ENCODE data around the gene P4HA1. TPM values are rescaled to one million over a fixed set of nuclear protein-coding genes. Genes with fewer than 3 reads are reported as not detected.

P4HA1 gene
- total and polyA plus RNA-seq, 4 donors, result 47.2 to 107 (median 69.6) TPM

DNA sequence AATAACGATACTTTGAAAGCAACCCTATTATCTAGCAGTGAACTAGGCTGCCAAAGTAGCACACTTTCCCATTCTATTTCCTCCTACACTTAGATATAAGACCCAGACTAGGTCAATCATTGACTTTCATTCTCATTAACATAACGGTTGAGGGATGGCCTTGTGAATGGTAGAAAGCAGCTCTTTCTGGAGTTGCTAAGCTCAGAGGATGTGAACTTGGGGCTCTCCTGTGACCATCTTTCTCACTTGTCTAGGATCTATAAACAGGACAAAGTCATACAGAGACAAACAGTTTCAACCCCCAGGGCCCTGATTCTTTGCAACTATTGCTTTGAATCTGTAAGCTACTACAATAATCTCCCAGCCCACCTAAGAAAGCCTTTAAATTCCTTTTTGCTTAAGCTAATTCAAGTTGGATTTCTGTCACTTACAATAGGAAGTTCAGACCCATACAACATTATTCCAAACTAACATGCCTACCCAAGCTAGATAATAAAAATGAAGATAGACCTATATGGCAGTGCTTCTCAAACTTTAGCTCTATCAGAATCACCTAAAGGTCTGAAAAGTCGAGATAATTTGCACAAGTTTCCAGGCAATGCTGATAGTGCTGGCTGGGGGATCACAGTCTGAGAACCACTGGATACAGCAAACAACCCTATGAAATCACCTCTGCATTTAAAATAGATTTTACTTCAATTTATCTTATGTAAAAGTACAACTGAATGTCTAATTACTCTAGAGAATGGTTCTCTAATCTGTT is 16.7 kb downstream of the P4HA1 start:
- Histone ChIP-seq H3K9me3 (ENCODE audit: control insufficient read depth, insufficient read depth, low read length) (no peaks in the 10 kb centered on the region), H3K36me3 (ENCODE audit: control insufficient read depth, insufficient read depth, low read length) (no peaks in the 10 kb centered on the region), H3K4me3 (ENCODE audit: low read depth, low read length) (no peak overlapping the region), H3K27ac (ENCODE audit: low read depth, low read length) (no peak overlapping the region), H3K4me1 (ENCODE audit: control insufficient read depth, insufficient read depth, low read length) (peaks cover 3% of the 10 kb centered on the region), H3K27me3 (ENCODE audit: control insufficient read depth, insufficient read depth, low read length) (no peaks in the 10 kb centered on the region)
- no CpG with 5 or more reads among the region's 3 CpGs for WGBS (ENCODE audit: insufficient coverage)
- no peak for DNase-seq (ENCODE audit: low read depth in 4 of 6, low spot score in 6 of 6)

DNA sequence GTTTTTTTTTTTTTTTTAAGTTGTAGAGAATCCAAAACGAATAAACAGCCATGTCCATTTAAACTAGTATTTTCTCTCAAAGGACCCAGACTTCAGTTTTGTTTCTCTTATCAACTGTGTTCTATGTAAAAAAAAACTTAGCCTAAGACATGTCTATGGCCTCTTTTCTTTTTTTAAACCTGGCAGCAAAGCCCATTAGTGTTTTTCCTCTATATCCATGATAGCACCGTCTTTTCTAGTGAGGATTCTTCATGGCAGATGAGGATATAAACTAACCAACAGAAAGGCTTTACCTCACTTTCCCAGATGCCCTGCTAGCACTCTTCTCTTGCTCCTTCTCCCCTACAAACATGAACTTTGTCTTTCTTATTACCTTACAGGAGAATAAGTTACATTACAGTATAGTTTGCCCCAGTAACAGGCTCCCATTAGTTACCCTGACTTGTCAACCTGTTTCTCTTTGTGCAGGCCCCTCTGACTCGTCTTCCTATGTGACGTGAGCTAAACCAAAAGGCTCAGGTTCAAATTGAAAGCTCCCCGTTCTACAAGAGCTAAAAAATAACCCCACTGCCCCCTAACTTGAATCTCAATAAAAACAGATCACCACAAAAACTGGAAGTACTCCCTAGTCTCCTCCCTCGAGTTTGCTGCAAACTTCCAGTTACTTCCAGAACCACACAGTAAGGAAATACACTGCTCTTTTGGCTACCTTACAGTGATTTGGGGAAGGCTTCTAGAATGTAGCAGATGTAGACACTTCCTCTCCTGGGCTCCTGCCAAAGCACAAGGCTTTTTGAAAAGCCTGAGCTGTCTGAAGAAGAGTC is 20.1 kb downstream of the P4HA1 start:
- H3K4me3 ChIP-seq (ENCODE audit: low read depth, low read length), result no peak overlapping the region

DNA sequence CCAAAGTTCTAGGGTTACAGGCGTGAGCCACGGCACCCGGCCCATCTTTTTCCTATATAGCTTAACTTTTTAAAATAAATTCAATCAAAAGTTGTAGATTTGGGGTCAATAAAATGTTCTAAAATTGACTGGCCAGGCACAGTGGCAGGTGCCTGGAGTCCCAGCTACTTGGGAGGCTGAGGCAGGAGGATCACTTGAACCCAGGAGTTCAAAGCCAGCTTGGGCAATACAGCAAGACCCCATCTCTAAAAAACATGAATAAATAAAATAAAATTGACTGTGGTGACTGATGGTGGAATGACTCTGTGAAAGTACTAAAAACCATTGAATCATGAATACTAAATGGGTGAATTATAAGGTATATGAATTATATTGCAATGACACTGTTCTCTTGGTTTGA is 20.8 kb downstream of the P4HA1 start:
- no CpG with 5 or more reads among the region's 3 CpGs for WGBS (ENCODE audit: insufficient coverage)
- H3K9me3 ChIP-seq (ENCODE audit: control insufficient read depth, insufficient read depth, low read length), result no peaks in the 10 kb centered on the region

More for the DNA sequence above, 20.1 kb downstream of the P4HA1 start:
- Histone ChIP-seq H3K27me3 (ENCODE audit: control insufficient read depth, insufficient read depth, low read length) (no peaks in the 10 kb centered on the region), H3K9me3 (ENCODE audit: control insufficient read depth, insufficient read depth, low read length) (no peaks in the 10 kb centered on the region), H3K27ac (ENCODE audit: low read depth, low read length) (peak overlapping the region; percentile 86), H3K4me1 (ENCODE audit: control insufficient read depth, insufficient read depth, low read length) (no peaks in the 10 kb centered on the region), H3K36me3 (ENCODE audit: control insufficient read depth, insufficient read depth, low read length) (peaks cover 4% of the 10 kb centered on the region)
- DNase-seq (ENCODE audit: low read depth in 4 of 6, low spot score in 6 of 6), result peak in 5 of 6 donors; percentile 54 to 93 (median 59)
- WGBS (ENCODE audit: insufficient coverage), result 43% methylated on average over 4 of the region's 6 CpGs

DNA sequence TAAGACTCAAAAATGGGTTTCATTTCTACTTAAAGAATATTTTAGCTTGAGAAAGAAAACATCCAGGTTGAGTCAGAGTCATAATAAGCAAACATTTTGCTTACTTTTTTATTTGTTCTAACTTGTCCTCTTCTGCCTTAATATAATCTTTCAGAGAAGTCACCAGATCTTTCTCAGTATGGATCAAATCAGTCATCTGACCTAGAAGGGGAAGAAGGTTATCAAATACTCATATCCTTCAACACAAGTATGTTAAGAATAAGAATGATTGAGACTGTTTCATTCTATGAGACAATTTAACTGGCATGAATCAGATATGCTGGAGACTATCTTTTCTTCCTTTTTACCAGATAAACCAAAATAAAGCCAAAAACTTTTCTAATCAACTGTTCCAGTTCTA is 23.0 kb downstream of the P4HA1 start:
- Histone ChIP-seq H3K36me3 (ENCODE audit: control insufficient read depth, insufficient read depth, low read length) (peaks cover 10% of the 10 kb centered on the region), H3K4me3 (ENCODE audit: low read depth, low read length) (no peak overlapping the region), H3K4me1 (ENCODE audit: control insufficient read depth, insufficient read depth, low read length) (no peaks in the 10 kb centered on the region), H3K9me3 (ENCODE audit: control insufficient read depth, insufficient read depth, low read length) (no peaks in the 10 kb centered on the region), H3K27ac (ENCODE audit: low read depth, low read length) (no peak overlapping the region), H3K27me3 (ENCODE audit: control insufficient read depth, insufficient read depth, low read length) (no peaks in the 10 kb centered on the region)
- DNase-seq (ENCODE audit: low read depth in 4 of 6, low spot score in 6 of 6), result no peak

More for the DNA sequence above, 20.8 kb downstream of the P4HA1 start:
- H3K4me1 ChIP-seq (ENCODE audit: control insufficient read depth, insufficient read depth, low read length), result no peaks in the 10 kb centered on the region
- no peak overlapping the region for H3K4me3 ChIP-seq (ENCODE audit: low read depth, low read length)
- H3K36me3 ChIP-seq (ENCODE audit: control insufficient read depth, insufficient read depth, low read length), result peaks cover 8% of the 10 kb centered on the region
- no peaks in the 10 kb centered on the region for H3K27me3 ChIP-seq (ENCODE audit: control insufficient read depth, insufficient read depth, low read length)
- DNase-seq (ENCODE audit: low read depth in 4 of 6, low spot score in 6 of 6), result no peak
- peak overlapping the region; percentile 30 for H3K27ac ChIP-seq (ENCODE audit: low read depth, low read length)

DNA sequence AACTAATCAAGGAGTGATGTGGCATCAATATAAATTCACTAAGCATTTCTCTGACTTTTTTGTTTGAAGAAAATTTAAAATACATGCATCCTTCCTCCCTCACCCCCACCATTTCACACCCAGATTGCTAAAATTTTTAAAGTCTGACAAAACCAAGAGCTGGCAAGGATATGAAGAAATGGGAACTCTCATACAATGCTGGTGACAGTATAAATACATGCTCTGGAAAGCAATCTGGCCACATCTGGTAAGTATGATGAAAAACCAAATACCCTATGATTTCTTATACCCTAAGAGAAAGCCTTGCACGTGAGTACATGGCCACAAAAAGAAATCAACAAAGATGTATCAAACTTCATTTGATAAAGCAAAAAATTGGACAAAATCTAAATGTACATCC is 31.2 kb downstream of the P4HA1 start:
- WGBS (ENCODE audit: insufficient coverage), result no CpG with 5 or more reads among the region's 1 CpG
- no peaks in the 10 kb centered on the region for H3K27me3 ChIP-seq (ENCODE audit: control insufficient read depth, insufficient read depth, low read length)
- no peak overlapping the region for H3K27ac ChIP-seq (ENCODE audit: low read depth, low read length)
- H3K4me1 ChIP-seq (ENCODE audit: control insufficient read depth, insufficient read depth, low read length), result no peaks in the 10 kb centered on the region
- DNase-seq (ENCODE audit: low read depth in 4 of 6, low spot score in 6 of 6), result no peak
- H3K36me3 ChIP-seq (ENCODE audit: control insufficient read depth, insufficient read depth, low read length), result peaks cover 6% of the 10 kb centered on the region
- no peak overlapping the region for H3K4me3 ChIP-seq (ENCODE audit: low read depth, low read length)
- no peaks in the 10 kb centered on the region for H3K9me3 ChIP-seq (ENCODE audit: control insufficient read depth, insufficient read depth, low read length)

DNA sequence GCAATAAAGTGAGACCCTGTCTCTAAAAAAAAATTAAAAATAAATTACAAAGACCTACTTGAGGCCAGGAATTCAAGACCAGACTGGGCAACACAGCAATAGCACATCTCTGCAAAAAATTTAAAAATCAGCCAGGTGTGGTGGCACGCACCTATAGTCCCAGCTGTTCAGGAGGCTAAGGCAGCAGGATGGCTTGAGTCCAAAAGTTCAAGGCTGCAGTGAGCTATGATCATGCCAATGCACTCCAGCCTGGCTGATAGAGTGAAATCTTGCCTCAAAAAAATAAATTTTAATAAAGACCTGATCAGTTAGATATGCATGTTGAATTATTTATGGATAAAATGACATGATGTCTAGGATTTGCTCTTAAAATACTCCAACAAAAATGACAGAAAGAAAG is 34.9 kb downstream of the P4HA1 start:
- Histone ChIP-seq H3K27ac (ENCODE audit: low read depth, low read length) (no peak overlapping the region), H3K36me3 (ENCODE audit: control insufficient read depth, insufficient read depth, low read length) (peaks cover 6% of the 10 kb centered on the region), H3K4me3 (ENCODE audit: low read depth, low read length) (no peak overlapping the region), H3K27me3 (ENCODE audit: control insufficient read depth, insufficient read depth, low read length) (no peaks in the 10 kb centered on the region), H3K4me1 (ENCODE audit: control insufficient read depth, insufficient read depth, low read length) (no peaks in the 10 kb centered on the region), H3K9me3 (ENCODE audit: control insufficient read depth, insufficient read depth, low read length) (no peaks in the 10 kb centered on the region)
- 100% methylated on average over 1 of the region's 1 CpG for WGBS (ENCODE audit: insufficient coverage)
- DNase-seq (ENCODE audit: low read depth in 4 of 6, low spot score in 6 of 6), result no peak

DNA sequence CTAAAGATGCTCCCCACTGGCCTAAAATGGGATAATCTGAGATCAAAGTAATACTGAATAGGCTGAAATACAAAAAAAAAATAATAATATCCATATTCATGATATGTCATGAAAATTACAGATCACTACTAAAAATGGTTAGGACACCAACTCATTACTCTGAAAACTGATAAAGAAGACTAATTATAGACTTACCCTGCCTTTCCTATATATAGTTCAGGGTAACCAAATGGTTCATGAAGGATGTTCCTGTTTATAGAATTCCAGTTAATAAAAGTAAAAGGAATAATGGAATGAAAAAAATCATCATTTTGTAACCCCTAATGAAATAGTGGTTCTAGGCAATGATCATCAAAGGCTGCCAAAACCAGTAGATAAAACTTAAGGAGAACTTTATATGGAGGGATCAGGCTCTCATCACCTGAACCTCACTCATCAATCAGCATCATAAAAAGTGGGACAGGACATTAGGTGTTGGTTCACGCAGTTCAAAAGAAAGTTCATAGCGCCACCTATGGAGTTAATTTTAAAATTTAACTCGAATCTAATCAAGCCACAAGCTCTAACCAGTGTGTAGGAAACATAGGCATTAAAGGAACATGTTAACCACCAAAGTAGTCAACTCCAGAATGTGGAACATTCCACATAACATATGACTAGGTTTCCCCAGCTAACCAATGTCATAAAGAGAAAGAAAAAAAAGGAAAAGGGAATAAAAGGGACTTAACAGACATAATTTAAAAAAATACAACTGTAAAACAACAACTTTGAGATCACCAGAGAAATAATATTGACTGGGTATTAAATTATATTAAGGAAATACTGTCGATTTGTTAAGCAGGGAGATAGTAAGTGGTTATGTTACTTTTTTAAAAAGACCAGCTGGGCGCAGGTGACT is 35.7 kb downstream of the P4HA1 start:
- H3K27ac ChIP-seq (ENCODE audit: low read depth, low read length), result no peak overlapping the region
- peaks cover 13% of the 10 kb centered on the region for H3K36me3 ChIP-seq (ENCODE audit: control insufficient read depth, insufficient read depth, low read length)
- no peaks in the 10 kb centered on the region for H3K27me3 ChIP-seq (ENCODE audit: control insufficient read depth, insufficient read depth, low read length)
- H3K9me3 ChIP-seq (ENCODE audit: control insufficient read depth, insufficient read depth, low read length), result no peaks in the 10 kb centered on the region
- peak in 3 of 6 donors; percentile 6 to 69 (median 25) for DNase-seq (ENCODE audit: low read depth in 4 of 6, low spot score in 6 of 6)
- WGBS (ENCODE audit: insufficient coverage), result 92% methylated on average over 2 of the region's 5 CpGs
- H3K4me3 ChIP-seq (ENCODE audit: low read depth, low read length), result no peak overlapping the region
- H3K4me1 ChIP-seq (ENCODE audit: control insufficient read depth, insufficient read depth, low read length), result no peaks in the 10 kb centered on the region

DNA sequence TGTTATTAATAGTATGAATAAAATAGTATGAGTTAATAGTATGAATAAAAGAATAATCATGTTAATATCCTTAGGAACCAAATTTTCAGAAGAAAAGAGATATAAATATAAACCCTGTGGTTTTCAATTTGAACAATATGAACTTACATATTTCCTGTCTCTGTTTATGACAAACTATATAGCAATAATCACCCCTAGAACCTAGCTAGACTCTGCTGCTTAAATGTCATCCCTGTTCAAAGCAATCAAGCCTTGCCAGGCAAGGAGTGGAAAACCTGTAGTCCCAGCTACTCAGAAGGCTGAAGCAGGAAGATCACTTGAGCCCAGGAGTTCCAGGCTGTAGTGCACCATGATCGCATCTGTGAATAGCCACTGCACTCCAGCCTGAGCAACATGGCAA is 36.5 kb downstream of the P4HA1 start:
- Histone ChIP-seq H3K27me3 (ENCODE audit: control insufficient read depth, insufficient read depth, low read length) (no peaks in the 10 kb centered on the region), H3K9me3 (ENCODE audit: control insufficient read depth, insufficient read depth, low read length) (no peaks in the 10 kb centered on the region), H3K4me1 (ENCODE audit: control insufficient read depth, insufficient read depth, low read length) (no peaks in the 10 kb centered on the region), H3K36me3 (ENCODE audit: control insufficient read depth, insufficient read depth, low read length) (peaks cover 13% of the 10 kb centered on the region), H3K4me3 (ENCODE audit: low read depth, low read length) (no peak overlapping the region), H3K27ac (ENCODE audit: low read depth, low read length) (no peak overlapping the region)
- WGBS (ENCODE audit: insufficient coverage), result no CpG with 5 or more reads among the region's 1 CpG
- DNase-seq (ENCODE audit: low read depth in 4 of 6, low spot score in 6 of 6), result no peak

DNA sequence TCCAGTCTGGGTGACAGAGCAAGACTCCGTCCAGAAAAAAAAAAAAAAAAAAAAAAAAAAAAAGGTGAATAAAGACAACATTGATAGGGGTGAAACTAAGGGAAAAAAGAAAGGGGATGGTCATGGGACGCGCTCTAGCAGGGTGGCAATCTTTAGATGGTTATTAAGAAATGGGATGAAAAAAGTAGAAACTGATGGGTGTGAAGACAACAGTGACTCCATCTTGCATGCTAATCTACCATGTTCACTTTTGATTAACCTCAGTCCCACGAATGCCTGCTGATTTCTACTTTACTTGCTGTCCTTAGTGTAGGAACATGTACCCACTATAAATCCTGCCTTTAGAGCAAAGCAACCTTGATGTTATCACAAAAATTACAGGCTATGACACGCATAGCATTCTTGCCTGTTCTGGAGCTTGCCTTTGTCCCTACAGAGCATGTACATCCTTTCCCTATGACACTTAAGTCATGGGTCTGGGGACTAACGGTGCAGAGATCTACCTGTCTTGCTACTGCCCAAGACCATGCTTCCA is 38.5 kb downstream of the P4HA1 start:
- H3K36me3 ChIP-seq (ENCODE audit: control insufficient read depth, insufficient read depth, low read length), result peaks cover 15% of the 10 kb centered on the region
- H3K27me3 ChIP-seq (ENCODE audit: control insufficient read depth, insufficient read depth, low read length), result no peaks in the 10 kb centered on the region
- DNase-seq (ENCODE audit: low read depth in 4 of 6, low spot score in 6 of 6), result no peak
- 97% methylated on average over 5 of the region's 6 CpGs for WGBS (ENCODE audit: insufficient coverage)
- no peak overlapping the region for H3K27ac ChIP-seq (ENCODE audit: low read depth, low read length)
- H3K4me3 ChIP-seq (ENCODE audit: low read depth, low read length), result no peak overlapping the region
- H3K9me3 ChIP-seq (ENCODE audit: control insufficient read depth, insufficient read depth, low read length), result no peaks in the 10 kb centered on the region
- no peaks in the 10 kb centered on the region for H3K4me1 ChIP-seq (ENCODE audit: control insufficient read depth, insufficient read depth, low read length)
